ENCODE results near the gene SMAD6.

- TF ChIP-seq CTCF (IDR thresholded peaks at IDR 0.05 in 2 of 3, conservative IDR thresholded peaks at IDR 0.05 in 1 of 3; ENCODE audit: borderline replicate concordance in 1 of 3, insufficient read depth in 1 of 3, low read depth in 2 of 3, low read length in 2 of 3) (no peak), POLR2AphosphoS5 (IDR thresholded peaks at IDR 0.05; ENCODE audit: low read depth, low read length) (no peak), EZH2 (IDR thresholded peaks at IDR 0.05) (no peak), YY1 (IDR thresholded peaks at IDR 0.05; ENCODE audit: extremely low read depth, insufficient replicate concordance, low read depth, low read length) (no peak), ZNF274 (IDR thresholded peaks at IDR 0.05; ENCODE audit: low read depth, low read length) (no peak), ZBTB33 (IDR thresholded peaks at IDR 0.05; ENCODE audit: extremely low read depth, insufficient replicate concordance, low read length) (no peak), EZH2phosphoT487 (IDR thresholded peaks at IDR 0.05; ENCODE audit: borderline replicate concordance) (no peak), ELF1 (IDR thresholded peaks at IDR 0.05; ENCODE audit: borderline replicate concordance, low read depth) (no peak), EGR1 (IDR thresholded peaks at IDR 0.05; ENCODE audit: low read depth) (no peak)
Measured at GRCh38 chr15:66725464-66725785, 23.4 kb downstream of the SMAD6 start.

All from HCT116 (cell line).